ENCODE results near the gene TCHP. TPM values are rescaled to one million over a fixed set of nuclear protein-coding genes. Genes with fewer than 3 reads are reported as not detected.

Gene TCHP
- total RNA-seq, 2 experiments from 2014 or later, result 38.4 to 40.1 TPM

DNA sequence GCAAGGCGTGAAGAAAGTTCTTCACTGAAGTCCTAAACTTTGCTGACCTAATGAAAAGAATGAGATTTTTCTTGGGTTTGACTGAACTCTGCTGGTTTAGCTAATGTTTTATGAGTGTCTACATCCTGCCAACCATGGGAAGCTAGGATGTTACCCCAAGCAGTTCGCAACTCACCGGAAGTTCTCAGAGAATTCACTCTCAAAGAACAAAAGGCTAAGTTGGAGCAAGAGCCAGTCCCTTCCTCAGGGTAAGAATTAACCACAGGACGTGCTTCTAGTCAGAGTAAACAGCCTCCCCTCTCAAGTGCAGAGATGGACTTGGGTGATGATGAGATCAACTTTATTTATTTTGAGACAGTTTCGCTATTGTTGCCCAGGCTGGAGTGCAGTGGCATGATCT, 37.3 kb downstream of the TCHP start:
- H3K27me3 Mint-ChIP-seq, result no peaks in the 10 kb centered on the region
- ATAC-seq, result no peak
- H3K4me3 Mint-ChIP-seq, result no peak overlapping the region
- peaks cover 19% of the 10 kb centered on the region for H3K36me3 Mint-ChIP-seq
- H3K9me3 Mint-ChIP-seq (ENCODE audit: low read depth), result no peaks in the 10 kb centered on the region
- no peak overlapping the region for H3K27ac Mint-ChIP-seq
- H3K4me1 Mint-ChIP-seq, result no peaks in the 10 kb centered on the region
- CTCF ChIA-PET, result interaction anchor here (1.0 kb wide), 1 partner anchor 49 kb away, joined by 3 read pairs; no protein-coding TSS in a partner anchor
- no peak for DNase-seq

DNA sequence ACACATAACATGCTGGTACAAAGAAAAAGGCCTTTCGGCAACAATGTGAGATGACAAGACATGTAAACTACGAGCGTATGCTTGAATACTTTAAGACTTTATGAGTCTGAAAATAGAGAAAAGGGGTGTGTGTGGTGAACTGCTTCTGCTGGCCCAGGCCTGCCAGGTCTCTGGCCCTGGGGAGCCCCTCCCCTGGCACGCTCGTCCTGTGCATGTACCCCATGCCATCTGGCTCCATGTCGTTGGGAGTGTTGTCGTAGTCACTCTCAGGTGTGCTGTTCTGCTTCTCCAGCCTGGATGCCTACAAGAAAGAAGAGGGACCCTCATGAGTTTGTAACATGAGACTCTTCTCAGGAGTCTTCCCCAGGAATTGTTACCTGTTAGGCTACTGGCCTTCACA, 38.9 kb downstream of the TCHP start:
- ATAC-seq (no peak), DNase-seq (no peak)
- Mint-ChIP-seq H3K9me3 (ENCODE audit: low read depth) (no peaks in the 10 kb centered on the region), H3K36me3 (peaks cover 11% of the 10 kb centered on the region), H3K27me3 (no peaks in the 10 kb centered on the region), H3K27ac (no peak overlapping the region), H3K4me1 (no peaks in the 10 kb centered on the region), H3K4me3 (no peak overlapping the region)
- CTCF ChIA-PET, result no interaction called here

DNA sequence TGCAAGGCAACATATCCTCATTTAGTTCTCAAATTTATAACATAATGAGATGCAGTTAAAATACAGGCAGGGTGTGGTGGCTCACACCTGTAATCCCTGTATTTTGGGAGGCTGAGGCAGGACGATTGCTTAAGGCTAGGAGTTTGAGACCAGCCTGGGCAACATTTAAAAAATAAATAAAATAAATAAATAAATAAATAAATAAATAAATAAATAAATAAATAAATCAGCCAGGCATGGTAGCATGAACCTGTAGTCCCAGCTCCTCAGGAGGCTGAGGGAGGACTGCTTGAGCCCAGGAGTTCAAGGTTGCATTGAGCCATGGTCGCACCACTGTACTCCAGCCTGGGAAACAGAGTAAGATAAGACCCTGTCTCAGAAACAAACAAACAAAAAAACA, 39.4 kb downstream of the TCHP start:
- peaks cover 9% of the 10 kb centered on the region for H3K36me3 Mint-ChIP-seq
- no peaks in the 10 kb centered on the region for H3K4me1 Mint-ChIP-seq
- H3K9me3 Mint-ChIP-seq (ENCODE audit: low read depth), result no peaks in the 10 kb centered on the region
- no peak overlapping the region for H3K27ac Mint-ChIP-seq
- CTCF ChIA-PET, result no interaction called here
- H3K4me3 Mint-ChIP-seq, result no peak overlapping the region
- no peaks in the 10 kb centered on the region for H3K27me3 Mint-ChIP-seq
- DNase-seq (no peak), ATAC-seq (no peak)

DNA sequence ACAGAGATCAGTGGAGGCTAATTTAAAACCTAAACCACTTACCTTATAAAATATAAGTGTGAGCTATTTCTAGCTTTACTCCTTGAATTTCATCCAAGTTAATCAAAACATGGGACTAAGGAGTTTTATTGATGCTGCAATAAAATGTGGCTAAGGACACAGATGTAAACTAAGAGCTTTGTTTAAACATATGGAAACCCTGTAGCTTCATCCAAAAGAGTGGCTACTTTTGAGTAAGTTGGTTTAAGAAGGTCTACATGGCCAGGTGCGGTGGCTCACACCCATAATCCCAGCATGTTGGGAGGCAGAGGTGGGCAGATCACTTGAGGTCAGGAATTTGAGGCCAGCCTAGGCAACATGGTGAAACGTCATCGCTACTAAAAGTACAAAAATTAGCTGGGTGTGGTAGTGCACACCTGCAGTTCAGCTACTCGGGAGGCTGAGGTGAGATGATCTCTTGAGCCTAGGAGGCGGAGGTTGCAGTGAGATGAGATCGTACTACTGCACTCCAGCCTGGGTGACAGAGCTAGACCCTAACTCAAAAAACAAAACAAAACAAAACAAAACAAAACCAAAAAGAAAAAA, 40.4 kb downstream of the TCHP start:
- CTCF ChIA-PET, result interaction anchor here (1.3 to 1.4 kb wide), 2 partner anchors 30 to 95 kb away, joined by 3 to 4 read pairs; no protein-coding TSS in a partner anchor
- ATAC-seq, result no peak
- Mint-ChIP-seq H3K4me3 (no peak overlapping the region), H3K9me3 (ENCODE audit: low read depth) (no peaks in the 10 kb centered on the region), H3K27ac (no peak overlapping the region), H3K4me1 (peaks cover 4% of the 10 kb centered on the region), H3K27me3 (no peaks in the 10 kb centered on the region), H3K36me3 (peaks cover 17% of the 10 kb centered on the region)
- no peak for DNase-seq

- ATAC-seq, result no peak
Observed at GRCh38 chr12:109943811-109944210, 43.7 kb downstream of the TCHP start.

DNA sequence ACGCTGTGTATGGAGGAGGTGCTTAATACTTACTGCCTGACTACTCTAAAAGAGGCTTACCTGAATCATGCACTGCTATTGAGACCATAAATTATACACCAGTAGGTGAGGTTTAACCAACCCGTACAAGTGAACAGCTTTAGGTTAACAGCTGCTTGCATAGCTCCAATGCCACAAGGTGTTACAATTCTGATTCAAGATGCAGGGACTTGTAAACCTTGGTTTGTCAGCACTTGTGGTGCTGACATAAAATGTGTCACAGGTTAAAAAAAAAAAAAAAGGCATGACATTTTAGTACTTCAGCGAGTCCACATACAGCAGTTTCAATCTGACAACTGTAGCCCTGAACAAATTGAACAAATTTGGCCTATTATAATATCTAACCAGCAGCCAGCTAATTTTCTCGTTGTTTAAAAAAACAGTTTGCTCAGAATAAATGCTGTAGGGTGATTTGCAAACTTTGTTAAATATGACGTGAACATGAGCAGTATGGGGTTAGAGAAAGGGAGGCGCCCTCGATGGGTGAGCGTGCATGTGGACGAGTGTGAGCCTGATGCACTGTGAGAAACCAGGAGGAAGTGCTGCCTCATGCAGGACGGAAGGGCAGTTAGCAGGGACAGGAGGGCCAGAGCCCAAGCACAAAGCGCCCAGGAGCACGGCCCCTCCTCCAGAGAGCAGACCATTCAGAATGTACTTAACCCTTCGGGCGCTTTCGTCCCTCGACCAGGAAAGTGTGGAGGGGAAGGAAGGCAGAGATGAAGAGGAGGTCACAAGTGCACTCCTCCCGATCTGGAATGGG, 44.7 kb downstream of the TCHP start:
- CTCF ChIA-PET, result no interaction called here
- ATAC-seq, result no peak
- H3K27ac Mint-ChIP-seq, result no peak overlapping the region
- peaks cover 36% of the 10 kb centered on the region for H3K36me3 Mint-ChIP-seq
- H3K4me3 Mint-ChIP-seq, result no peak overlapping the region
- H3K4me1 Mint-ChIP-seq, result peaks cover 26% of the 10 kb centered on the region
- H3K9me3 Mint-ChIP-seq (ENCODE audit: low read depth), result no peaks in the 10 kb centered on the region
- no peak for DNase-seq
- H3K27me3 Mint-ChIP-seq, result no peaks in the 10 kb centered on the region

More at GRCh38 chr12:109943811-109944210, 43.7 kb downstream of the TCHP start:
- Mint-ChIP-seq H3K4me1 (peaks cover 26% of the 10 kb centered on the region), H3K36me3 (peaks cover 30% of the 10 kb centered on the region), H3K9me3 (ENCODE audit: low read depth) (no peaks in the 10 kb centered on the region), H3K4me3 (no peak overlapping the region), H3K27ac (no peak overlapping the region), H3K27me3 (no peaks in the 10 kb centered on the region)
- CTCF ChIA-PET, result no interaction called here
- no peak for DNase-seq

GRCh38 chr12:109946505-109946904, 46.4 kb downstream of the TCHP start:
- Mint-ChIP-seq H3K4me1 (peaks cover 26% of the 10 kb centered on the region), H3K27ac (peak overlapping the region; percentile 20), H3K36me3 (peaks cover 47% of the 10 kb centered on the region), H3K9me3 (ENCODE audit: low read depth) (no peaks in the 10 kb centered on the region), H3K27me3 (no peaks in the 10 kb centered on the region), H3K4me3 (no peak overlapping the region)
- CTCF ChIA-PET, result interaction anchor here (1.4 kb wide), 1 partner anchor 93 kb away, joined by 3 read pairs; no protein-coding TSS in a partner anchor
- DNase-seq, result no peak
- no peak for ATAC-seq

DNA sequence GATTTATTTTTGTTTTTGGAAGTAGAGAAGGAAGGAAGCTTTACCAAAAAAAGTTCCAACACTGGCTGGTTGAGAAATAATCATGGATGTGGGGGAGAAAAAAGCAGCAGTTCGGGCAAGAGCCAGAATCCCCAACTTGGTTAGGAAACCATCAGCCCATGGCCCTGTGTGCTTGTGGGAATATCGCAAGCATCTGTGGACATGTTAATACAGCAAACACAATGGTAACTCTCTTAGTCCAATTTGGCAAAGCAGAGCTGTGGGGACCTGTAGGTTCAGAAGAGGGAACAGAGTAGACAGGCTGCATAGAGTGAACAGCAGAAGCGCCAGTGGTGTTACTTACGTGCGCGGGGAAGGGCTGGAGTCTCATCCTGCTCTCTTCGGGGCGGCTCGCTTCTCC, 46.8 kb downstream of the TCHP start:
- H3K9me3 Mint-ChIP-seq (ENCODE audit: low read depth), result no peaks in the 10 kb centered on the region
- peak overlapping the region; percentile 48 for H3K27ac Mint-ChIP-seq
- peaks cover 26% of the 10 kb centered on the region for H3K4me1 Mint-ChIP-seq
- no peaks in the 10 kb centered on the region for H3K27me3 Mint-ChIP-seq
- ATAC-seq, result no peak
- no peak for DNase-seq
- H3K36me3 Mint-ChIP-seq, result peaks cover 50% of the 10 kb centered on the region
- CTCF ChIA-PET, result interaction anchor here (1.0 to 1.4 kb wide), 2 partner anchors 74 to 93 kb away, joined by 3 to 4 read pairs; no protein-coding TSS in a partner anchor
- H3K4me3 Mint-ChIP-seq, result no peak overlapping the region

DNA sequence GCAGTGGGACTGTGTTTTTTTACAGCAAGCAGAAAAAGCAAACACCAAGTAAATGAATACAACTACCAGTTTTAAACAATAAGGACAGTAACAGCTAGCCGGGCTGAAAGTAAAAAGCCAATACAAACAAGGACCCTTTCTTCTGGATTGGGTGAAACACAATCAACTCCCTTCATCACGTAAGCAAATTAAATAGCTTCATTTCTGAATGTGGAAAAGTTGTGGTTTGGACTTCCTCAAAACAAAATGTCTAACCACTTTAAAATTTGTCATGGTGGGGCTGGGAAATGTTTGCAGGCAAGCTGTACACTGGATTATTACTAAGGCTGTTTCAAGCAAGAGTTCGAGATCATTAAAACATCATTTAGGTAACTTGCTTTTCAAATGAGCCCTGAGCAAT, 47.4 kb downstream of the TCHP start:
- DNase-seq (no peak), ATAC-seq (no peak)
- H3K27me3 Mint-ChIP-seq, result no peaks in the 10 kb centered on the region
- CTCF ChIA-PET, result interaction anchor here (0.9 to 1.2 kb wide), 3 partner anchors 13 to 73 kb away, joined by 3 to 4 read pairs (median 4); no protein-coding TSS in a partner anchor
- H3K4me3 Mint-ChIP-seq, result no peak overlapping the region
- peak overlapping the region; percentile 48 for H3K27ac Mint-ChIP-seq
- H3K4me1 Mint-ChIP-seq, result peaks cover 29% of the 10 kb centered on the region
- peaks cover 56% of the 10 kb centered on the region for H3K36me3 Mint-ChIP-seq
- H3K9me3 Mint-ChIP-seq (ENCODE audit: low read depth), result no peaks in the 10 kb centered on the region

- CTCF ChIA-PET, result interaction anchor here (0.9 to 1.2 kb wide), 2 partner anchors 12 to 16 kb away, joined by 3 to 4 read pairs; no protein-coding TSS in a partner anchor
- peaks cover 37% of the 10 kb centered on the region for H3K4me1 Mint-ChIP-seq
- no peaks in the 10 kb centered on the region for H3K9me3 Mint-ChIP-seq (ENCODE audit: low read depth)
- no peaks in the 10 kb centered on the region for H3K27me3 Mint-ChIP-seq
- ATAC-seq (no peak), DNase-seq (no peak)
- no peak overlapping the region for H3K4me3 Mint-ChIP-seq
- H3K27ac Mint-ChIP-seq, result peak overlapping the region; percentile 24
- H3K36me3 Mint-ChIP-seq, result peaks cover 64% of the 10 kb centered on the region
Observed at GRCh38 chr12:109948368-109948767, 48.3 kb downstream of the TCHP start.

GRCh38 chr12:109949089-109949488, 49.0 kb downstream of the TCHP start:
- DNase-seq, result no peak
- H3K36me3 Mint-ChIP-seq, result peaks cover 68% of the 10 kb centered on the region
- H3K4me1 Mint-ChIP-seq, result peaks cover 40% of the 10 kb centered on the region
- no peaks in the 10 kb centered on the region for H3K9me3 Mint-ChIP-seq (ENCODE audit: low read depth)
- H3K4me3 Mint-ChIP-seq, result no peak overlapping the region
- CTCF ChIA-PET, result no interaction called here
- H3K27me3 Mint-ChIP-seq, result no peaks in the 10 kb centered on the region
- no peak overlapping the region for H3K27ac Mint-ChIP-seq
- ATAC-seq, result no peak

GRCh38 chr12:109950625-109951024, 50.6 kb downstream of the TCHP start:
- H3K27me3 Mint-ChIP-seq, result no peaks in the 10 kb centered on the region
- no peak overlapping the region for H3K4me3 Mint-ChIP-seq
- ATAC-seq (no peak), DNase-seq (no peak)
- H3K9me3 Mint-ChIP-seq (ENCODE audit: low read depth), result no peaks in the 10 kb centered on the region
- CTCF ChIA-PET, result no interaction called here
- H3K36me3 Mint-ChIP-seq, result peaks cover 67% of the 10 kb centered on the region
- H3K4me1 Mint-ChIP-seq, result peaks cover 36% of the 10 kb centered on the region
- H3K27ac Mint-ChIP-seq, result no peak overlapping the region

- H3K4me3 Mint-ChIP-seq, result no peak overlapping the region
- ATAC-seq (no peak), DNase-seq (no peak)
- no peaks in the 10 kb centered on the region for H3K9me3 Mint-ChIP-seq (ENCODE audit: low read depth)
- CTCF ChIA-PET, result no interaction called here
- H3K27ac Mint-ChIP-seq, result no peak overlapping the region
- no peaks in the 10 kb centered on the region for H3K27me3 Mint-ChIP-seq
- peaks cover 70% of the 10 kb centered on the region for H3K36me3 Mint-ChIP-seq
- peaks cover 36% of the 10 kb centered on the region for H3K4me1 Mint-ChIP-seq
Observed at GRCh38 chr12:109951136-109951535, 51.1 kb downstream of the TCHP start.

DNA sequence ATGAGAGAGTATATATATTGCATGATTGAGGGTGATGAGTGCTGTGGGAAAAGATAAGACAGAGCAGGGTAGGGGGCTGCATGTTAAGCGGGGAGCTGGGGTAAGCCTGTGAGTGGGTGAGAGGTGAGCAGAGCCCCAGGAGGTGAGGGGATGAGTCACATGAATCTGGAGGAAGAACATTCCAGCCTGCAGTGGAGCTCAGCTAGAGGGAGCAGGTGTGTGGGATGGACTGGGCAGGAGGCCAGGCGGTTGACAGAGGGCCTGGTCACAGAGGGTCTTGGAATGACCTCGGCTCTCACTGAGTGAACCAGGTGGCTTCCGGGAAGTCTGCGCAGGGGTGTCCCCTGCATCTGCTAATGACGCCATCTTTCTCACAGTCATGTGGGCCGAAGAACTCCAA, 51.7 kb downstream of the TCHP start:
- Mint-ChIP-seq H3K27me3 (no peaks in the 10 kb centered on the region), H3K27ac (no peak overlapping the region), H3K4me1 (peaks cover 32% of the 10 kb centered on the region), H3K9me3 (ENCODE audit: low read depth) (no peaks in the 10 kb centered on the region), H3K4me3 (no peak overlapping the region), H3K36me3 (peaks cover 69% of the 10 kb centered on the region)
- CTCF ChIA-PET, result no interaction called here
- DNase-seq, result no peak
- ATAC-seq, result no peak

All from activated CD8-positive, alpha-beta memory T cell treated with anti-CD3 and anti-CD28 coated beads, Interleukin-2, amount 10 ng/mL, durations not matched to agents 7 days and 5 days (primary cell).